Measurements from ENCODE around the gene P2RX1.

Gene P2RX1

GRCh38 chr17:3915995-3916696, at the start of gene P2RX1:
P2RX1 (minus strand) TSS chr17:3916465; CDS start chr17:3916225, 240 bp downstream.
- DNase-seq = peak; percentile 95

- DNase-seq = peak; percentile 93
Observed at GRCh38 chr17:3965118-3965800, 49.0 kb upstream of the P2RX1 start.

DNA sequence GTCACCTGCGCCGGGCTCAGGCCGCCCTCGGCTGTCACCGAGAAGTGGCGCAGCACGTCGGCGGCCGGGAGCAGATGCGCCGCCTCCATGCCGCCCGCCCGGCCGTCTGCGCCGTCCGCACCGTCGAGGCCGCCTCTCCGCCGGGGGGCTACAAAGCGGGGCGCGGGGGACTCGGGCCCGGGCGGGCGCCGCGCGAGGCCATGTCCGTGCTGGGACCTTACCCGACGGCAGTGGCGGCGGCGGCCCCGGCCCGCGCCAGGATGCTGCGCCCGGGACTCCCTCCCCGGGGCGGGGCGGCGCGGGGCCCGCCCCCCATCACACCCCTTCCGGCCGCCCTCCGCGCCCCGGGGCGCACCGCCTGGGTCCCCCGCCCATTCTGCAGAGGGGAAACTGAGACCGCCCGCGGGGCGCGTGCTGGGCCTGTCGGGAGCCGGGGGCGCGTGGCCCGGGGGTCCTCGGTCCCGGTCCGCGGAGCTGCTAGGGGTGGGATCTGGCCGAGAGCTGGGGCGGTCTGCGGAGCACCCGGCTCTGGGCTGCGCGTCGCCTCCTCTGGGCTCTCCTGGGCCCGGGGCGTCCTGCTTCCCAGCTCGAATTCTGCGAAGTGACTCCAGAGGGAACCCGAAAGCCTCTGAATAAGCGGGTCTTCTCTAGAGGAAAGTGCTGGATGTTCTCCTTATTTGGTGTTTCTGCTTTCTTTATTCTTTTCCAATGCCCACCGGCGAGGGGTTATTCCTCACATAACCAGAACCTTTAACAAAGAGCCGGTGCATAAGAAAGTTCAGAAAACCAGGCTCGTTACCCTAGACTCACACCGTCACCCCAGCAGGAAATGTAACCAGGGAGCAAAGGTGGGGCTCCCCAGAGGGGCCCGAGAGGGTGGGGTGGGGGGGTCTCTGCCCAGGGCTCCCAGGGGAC, 48.2 kb upstream of the P2RX1 start, which contains the start of gene ATP2A3:
Gene ATP2A3, minus strand, starts transcription at position 235 of the 915 bp plus-strand sequence. Its CDS starts 146 bp downstream, at position 89.
- DNase-seq = peak; percentile 55

DNA sequence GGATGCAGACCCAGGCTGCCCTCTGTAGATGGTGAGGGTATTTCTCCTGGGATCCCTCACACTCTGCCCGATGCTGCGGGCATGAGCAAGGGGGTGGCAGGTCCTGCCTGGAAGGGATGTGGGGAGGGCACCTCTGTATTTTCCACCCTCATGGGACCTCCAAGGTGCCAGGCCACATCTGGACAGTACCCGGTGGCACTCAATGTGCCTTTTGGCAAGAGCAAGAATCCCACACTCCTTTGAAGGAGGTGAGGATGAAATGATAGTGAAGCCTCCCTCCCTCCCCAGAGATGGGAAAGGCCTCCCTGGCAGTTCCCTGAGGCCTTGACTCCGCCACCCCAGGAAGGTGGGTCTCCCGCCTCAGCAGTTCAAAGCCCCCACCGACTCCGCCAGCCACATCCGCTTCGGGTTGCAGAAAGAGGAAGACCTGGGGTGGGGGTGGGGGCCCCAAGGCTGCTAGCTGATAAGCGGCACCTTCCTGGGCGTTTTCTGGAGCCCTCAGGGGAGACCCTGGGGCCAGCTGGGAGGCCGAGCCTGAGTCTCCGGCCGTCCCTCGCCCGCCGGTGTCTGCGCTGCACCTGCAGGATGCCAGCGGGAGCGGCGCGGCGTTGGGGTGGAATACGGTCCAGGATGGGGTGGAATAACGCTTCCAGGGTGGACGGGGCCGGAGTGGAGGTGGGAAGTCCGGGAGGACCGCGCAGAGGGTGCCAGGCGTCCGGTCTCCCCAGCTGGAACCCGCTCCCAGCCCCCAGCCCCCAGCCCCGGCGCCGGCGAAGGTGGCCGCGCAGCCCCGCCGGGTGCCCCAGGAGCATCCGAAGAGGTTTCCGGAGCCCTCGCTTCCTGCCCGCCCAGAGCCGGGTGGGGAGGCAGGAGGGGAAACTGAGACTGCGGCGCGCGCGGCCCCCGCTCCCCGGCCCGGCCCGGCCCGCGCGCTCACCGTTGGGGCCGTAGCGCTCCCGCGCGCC, 47.3 kb upstream of the P2RX1 start:
- peak; percentile 80 for DNase-seq

DNA sequence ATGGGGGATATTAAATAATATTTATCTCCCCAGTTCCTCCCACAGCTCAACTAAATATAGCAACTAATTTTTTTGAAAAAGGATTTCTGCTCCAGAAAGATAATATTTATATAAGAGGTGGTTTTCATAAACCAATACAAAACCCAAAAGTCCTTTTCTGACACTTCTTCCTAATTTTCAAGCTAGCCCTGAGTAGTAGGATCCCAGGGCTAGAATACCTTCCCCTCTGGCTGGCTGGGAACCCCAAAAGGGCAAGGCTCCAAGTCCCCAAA, 46.6 kb upstream of the P2RX1 start:
- no peak for DNase-seq

GRCh38 chr17:3962217-3962964, 46.1 kb upstream of the P2RX1 start:
- DNase-seq = no peak

DNA sequence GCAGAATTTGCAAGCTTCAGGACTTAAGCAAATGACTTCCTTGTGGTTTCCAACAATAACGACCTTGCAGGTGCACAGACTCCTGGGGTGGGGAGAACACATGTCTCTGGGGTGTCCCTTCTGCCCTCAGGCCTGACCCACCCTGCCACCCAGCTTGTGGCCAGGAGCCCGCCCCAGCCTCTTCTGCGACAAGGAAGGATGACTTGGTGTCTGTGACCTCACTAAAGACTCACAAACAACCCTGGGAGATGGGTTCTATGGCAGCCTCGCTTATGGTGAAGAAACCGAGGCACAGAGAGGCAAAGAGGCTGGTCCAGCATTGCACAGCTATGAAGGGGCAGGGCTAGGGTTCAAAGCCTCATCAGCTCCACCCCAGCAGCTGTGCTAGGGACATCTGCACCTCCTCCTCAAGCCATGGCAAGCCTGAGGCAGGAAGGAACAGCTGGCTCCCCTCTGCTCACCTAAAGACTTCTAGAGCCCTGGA, 45.3 kb upstream of the P2RX1 start:
- DNase-seq = no peak

DNA sequence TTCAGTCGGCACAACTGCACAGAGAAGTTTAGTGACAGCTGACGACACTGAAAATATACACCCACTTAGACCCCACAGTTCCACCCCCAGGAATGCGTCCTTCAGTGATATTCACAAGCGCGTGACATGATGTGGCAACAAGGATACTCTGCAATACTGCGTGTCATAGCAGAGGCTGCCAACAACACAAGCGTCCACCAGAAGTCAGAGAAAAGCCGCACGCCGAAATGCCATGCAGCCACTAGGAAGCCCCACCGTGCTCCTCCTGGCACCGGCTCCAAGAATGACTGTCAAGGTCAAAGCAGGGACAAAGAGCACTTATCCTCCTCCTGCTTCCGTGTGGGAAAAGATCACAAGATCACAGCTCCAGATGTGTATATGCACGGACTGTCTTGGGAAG, 44.5 kb upstream of the P2RX1 start:
- no peak for DNase-seq

DNA sequence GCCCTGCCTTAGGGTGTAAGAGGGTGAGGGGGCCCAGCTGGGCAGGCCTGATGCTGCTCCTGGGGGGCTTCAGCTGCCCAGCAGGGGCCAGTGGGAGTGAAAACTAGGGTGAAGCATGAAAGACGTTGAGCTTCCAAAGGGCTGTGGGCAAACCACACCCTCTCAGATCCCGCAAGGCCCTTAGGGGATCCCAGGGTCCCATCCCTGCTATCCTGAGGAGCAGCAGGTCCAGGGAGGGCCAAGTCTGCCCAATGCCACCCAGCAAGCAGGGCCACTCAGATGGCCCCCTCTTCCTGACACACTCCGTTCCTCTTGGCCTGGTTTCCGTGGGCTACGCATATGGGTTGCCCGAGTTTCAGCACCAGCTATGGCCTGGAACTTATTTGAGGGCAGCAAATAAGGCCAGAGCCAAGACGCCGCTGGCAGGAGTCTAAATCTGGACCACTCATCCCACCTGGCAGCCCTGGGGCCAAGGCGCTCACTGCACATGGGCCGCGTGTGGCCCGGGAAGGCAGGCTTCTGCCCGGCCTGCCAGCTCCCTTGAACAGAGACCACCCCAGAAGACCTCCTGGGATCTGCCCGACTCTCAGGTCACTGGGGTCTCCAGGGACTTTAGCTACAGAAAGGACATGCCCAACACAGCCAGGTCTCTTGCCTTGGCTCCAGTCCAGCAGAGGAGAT, 43.8 kb upstream of the P2RX1 start:
- DNase-seq = no peak

- DNase-seq = no peak
Observed at GRCh38 chr17:3959295-3959899, 43.1 kb upstream of the P2RX1 start.

DNA sequence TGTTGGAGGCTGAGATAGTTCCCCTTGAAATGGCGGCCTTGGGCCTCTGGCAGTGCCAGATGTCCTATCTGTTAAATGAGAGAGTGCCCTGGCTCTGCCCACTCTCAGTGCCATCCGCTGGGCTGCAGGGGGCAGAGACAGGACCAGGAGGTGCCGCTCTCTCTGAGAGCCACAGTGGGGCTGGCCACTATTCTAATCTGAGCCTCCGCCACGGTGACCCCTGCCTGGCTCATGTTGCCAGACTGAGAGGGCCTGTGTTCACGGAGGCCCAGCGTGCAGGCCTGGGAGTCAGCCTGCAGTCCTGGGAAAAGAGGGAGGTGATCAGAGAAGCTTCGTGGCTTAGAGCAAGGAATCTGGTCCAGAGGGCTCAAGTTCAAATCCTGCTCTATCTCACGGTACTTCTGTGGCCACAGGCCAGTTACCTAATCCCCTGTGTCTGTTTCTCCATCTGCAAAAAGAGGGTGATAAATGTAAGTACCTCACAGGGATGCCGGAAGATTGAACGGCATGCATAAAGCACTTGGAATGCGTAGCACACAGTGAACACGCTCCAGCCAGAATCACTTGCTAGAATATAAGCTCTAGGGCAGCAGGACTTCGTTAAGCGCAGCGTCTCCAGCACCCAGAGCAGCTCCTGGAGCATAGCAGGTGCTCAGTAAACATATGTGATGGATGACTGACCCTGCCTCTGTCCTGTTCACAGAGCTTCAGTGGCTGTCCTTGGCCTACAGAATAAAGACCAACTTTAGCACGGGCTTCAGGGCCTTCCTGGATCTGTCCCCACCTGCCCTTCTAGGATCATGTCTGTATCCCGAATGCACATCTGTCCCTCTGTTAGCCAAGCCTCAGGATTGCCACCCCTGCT, 41.7 kb upstream of the P2RX1 start:
- no peak for DNase-seq

DNA sequence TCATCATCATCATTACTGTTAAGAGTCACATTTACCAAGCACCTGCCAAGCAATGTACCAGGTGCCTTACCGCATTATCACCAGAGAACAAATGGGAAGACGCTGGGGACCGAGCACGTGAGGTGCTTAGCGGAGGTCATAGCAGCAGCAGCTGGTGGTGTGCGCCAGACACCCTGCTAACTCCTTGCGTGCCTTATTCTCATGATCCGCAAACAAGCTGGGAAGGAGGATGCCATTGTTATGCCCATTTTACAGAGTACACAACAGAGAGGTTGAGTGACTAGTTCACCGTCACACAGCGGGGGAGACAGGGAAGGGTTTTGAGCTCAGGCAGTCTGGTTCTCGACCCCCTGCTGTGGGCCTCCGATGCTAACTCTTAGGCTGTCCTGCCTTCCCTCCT, 40.7 kb upstream of the P2RX1 start:
- DNase-seq = no peak

- no peak for DNase-seq
Observed at GRCh38 chr17:3956327-3956957, 40.2 kb upstream of the P2RX1 start.

GRCh38 chr17:3955673-3955988, 39.4 kb upstream of the P2RX1 start:
- no peak for DNase-seq

DNA sequence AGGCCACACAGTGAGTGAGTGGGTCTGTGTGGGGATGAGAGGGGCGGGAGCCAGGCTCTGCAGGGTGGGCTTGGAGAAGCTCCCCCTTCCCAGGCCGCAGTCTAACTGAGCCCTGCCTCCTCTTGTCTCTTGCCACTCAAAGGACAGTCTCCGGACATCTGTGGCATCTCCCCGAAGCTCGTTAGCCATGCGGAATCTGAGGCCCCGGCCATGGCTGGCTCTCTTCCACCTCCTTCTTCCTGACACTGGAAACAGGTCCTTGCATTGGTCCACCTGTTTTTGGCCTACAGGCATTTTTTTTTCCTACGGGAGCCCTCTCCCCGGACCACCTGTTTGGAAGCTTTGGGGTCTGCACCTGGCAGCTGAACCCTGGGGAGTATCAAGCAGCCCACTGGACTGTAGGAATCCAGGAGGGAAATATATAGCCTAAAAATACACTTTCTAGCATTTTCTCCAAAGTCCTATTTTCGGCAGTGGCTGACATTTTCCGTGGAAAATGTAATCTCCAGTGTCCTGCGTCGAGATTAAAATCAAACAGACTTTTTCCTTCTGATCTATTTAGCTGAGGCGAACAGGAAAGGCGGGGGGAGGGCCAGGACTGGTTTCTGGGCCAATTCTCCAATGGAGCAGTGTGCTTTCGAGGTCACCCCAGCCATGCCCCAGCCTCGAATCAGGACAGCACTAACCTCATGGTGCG, 38.9 kb upstream of the P2RX1 start:
- DNase-seq = no peak

GRCh38 chr17:3954086-3954485, 37.8 kb upstream of the P2RX1 start:
- no peak for DNase-seq

- no peak for DNase-seq
Observed at GRCh38 chr17:3953542-3953941, 37.3 kb upstream of the P2RX1 start.

DNA sequence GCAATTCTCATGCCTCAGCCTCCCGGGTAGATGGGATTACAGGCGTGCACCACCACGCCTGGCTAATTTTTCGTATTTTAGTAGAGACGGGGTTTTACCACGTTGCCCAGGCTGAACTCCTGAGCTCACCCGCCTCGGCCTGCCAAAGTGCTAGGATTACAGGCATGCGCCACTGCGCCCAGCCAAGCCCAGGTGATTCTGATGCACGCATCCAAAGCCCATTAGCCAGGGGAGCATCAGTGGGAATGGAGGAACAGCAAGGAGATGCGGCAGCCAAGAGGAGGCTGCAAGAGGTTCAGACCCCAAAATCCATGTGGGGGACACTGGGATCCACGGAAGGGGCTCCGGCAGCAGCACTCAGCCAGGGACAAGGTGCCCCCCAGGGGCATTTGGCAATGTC, 35.9 kb upstream of the P2RX1 start:
- DNase-seq = no peak

- DNase-seq = no peak
Observed at GRCh38 chr17:3951420-3951819, 35.2 kb upstream of the P2RX1 start.
